GM21423 (cell line): ENCODE results near the gene PAF1.
"Not testable (repeated sequence)": the region's sequence is repeated elsewhere in the genome, so short reads cannot be mapped to it uniquely, and the experiment has no call there.

Experiments used
- ATAC-seq: cut with Tn5 transposase; IDR thresholded peaks from one replicate; pipeline ENCODE4 v1.9.1; 2021; ENCODE audit warnings: mild to moderate bottlenecking, moderate library complexity; ENCODE audit not compliant: unreplicated experiment

PAF1 gene

DNA sequence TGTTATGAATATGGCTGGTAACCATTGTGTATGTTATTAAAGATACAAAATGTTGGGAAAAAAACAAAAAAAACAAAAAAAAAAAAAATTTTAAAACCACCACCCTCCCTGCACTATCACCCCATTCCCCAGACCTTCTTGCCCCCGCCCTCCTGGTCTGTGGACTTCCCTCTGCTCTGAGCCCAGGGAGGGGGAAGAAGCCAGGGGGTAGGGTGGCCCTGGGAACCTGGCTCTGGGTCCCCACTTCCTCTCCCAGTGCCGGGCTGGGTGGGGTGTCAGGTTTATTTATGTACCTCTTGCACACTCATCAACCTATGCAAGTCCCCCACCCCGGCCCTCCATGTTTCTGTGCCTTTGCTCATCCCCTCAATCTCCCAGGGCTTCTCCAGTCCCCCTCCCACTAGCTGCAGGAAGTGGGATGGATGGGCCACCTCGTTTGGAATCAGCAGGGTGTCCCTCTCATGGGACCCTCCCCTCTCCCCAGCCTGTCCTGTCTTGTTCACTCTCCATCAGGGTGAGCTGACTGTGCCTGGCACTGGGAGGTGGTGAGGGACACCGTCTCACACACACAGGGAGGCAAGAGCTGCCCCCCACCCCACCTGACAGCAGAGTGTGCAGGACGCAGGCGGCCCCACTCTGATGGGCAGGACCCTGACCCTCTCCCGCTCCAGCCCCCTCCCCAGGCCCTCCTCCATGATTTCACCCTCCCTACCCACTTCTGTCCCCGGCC lies 5.9 kb downstream of the PAF1 start:
- ATAC-seq: no peak

- ATAC-seq: no peak
Observed at GRCh38 chr19:39382991-39383828, 7.7 kb downstream of the PAF1 start.

DNA sequence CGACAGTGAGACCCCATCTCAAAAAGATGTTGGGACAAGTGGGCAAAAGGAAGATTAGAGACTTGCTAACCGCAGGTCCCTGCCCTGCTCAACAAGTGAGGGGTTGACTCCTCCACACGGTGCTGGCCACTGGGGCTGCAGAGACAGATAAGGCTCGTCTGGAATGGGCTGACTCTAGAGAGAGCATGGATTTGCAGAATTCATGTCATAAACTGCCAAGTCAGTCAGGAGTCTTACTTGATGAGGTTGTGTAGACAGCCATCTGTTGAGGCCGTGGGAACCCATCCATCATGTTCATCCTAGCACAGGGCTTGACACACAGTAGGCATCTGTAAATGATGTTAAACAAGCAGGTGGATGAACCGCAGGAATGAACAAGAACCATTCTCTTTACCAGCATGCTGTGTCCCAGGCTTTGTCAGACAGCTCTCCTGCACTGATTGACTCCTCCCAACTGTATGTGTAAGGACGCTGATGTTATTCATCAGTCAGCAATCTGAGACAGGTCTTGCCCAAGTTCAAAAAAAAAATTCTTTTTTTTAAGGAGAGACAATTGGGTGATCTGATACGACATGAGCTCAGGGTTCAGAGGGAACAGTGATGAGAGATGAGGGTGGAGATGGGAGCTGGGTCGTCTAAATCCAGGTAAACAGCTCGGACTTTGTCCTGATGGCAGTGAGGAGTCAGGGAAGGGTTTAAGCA lies 8.8 kb downstream of the PAF1 start:
- ATAC-seq: no peak

GRCh38 chr19:39380521-39381502 lies 10.1 kb downstream of the PAF1 start:
- no peak for ATAC-seq

- ATAC-seq: no peak
Observed at GRCh38 chr19:39379865-39380396, 11.0 kb downstream of the PAF1 start.

- not testable (repeated sequence) for ATAC-seq
Observed at GRCh38 chr19:39379366-39379765, 11.5 kb downstream of the PAF1 start.

DNA sequence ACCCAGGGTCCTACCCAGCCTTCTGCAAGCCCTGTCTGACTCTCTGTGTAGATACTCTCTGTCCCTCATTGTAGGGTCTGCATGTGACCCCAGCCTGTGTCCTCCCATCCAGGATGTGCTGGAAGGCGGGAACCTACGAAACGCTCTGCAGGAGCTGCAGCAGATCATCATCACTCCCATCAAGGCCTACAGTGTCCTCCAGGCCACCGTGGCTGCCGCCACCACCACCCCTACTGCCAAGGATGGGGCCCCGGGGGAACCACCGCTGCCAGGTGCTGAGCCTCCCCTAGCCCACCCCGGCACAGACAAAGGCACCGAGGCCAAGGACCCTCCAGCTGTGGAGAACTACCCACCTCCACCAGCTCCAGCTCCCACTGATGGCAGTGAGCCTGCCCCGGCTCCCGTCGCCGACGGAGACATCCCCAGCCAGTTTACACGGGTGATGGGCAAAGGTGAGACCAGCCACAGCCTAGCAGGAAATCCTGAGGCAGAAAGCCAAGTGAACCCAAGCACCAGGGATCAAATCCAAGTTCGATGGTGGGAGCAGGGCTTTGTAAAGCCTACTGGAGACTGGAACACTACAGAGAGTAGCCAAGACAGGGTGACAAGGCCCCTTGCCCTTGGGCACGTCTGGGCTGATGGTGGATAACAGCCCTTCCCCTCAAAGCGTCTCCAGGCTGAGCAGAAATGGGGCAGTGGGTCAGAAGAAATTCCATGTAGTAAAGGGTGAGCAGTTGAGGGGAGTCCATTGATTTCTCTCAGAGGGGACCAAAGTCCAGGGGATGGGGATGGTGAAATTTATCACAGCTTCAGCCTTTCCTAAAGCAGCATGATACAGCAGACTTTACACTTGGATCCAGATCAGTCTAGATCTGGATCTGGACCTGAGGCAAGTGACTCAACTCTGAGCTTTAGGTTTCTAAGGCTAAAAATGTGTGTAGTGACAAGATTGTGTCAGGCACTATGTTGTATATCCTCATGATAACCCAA lies 13.2 kb downstream of the PAF1 start:
- ATAC-seq: no peak

GRCh38 chr19:39375929-39376328 lies 15.0 kb downstream of the PAF1 start:
- no peak for ATAC-seq

DNA sequence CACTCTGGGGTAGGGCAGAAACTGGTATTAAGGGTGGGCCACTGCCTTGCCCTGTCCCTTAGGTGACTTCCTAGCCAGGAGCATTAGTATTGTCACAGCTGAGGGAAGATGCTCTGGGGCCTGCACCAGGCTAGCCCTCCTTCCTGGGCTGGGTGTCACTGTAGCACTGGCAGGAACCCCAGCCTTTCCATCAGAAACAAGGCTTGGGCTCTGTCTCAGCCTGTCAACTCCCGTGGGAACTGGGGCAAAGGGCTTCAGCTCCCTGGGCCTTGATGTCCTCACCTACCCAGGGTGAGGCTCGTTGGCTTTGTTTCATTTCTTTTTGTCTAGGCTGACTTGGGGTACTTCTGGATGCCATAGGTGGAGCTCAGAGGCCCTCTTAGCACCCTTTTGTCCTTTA lies 18.0 kb downstream of the PAF1 start:
- no peak for ATAC-seq

GRCh38 chr19:39372047-39372802 lies 18.7 kb downstream of the PAF1 start:
- ATAC-seq: no peak

- ATAC-seq: no peak
Observed at GRCh38 chr19:39370735-39371134, 20.2 kb downstream of the PAF1 start.

GRCh38 chr19:39369200-39369599 lies 21.7 kb downstream of the PAF1 start:
- no peak for ATAC-seq

DNA sequence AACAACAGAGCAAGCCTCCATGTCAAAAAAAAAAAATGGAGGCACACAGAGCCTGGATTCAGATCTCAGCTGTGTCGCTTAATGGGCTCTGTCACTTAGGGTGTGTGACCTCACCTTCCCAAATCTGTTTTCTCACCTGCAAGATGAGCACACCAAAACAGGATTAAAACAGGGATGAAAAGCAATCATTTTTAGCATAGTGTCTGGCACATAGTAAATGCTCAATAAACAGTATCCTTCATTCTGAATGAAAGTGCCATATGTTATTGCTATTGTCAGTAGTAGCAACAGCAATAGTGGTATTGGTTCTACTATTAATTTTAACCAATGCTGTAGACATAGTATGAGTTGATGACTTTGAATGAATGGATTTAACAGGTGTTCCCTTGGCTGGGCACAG lies 25.4 kb downstream of the PAF1 start:
- ATAC-seq: no peak

- no peak for ATAC-seq
Observed at GRCh38 chr19:39363901-39364457, 26.9 kb downstream of the PAF1 start.

GRCh38 chr19:39362682-39363657 lies 27.9 kb downstream of the PAF1 start:
- no peak for ATAC-seq

DNA sequence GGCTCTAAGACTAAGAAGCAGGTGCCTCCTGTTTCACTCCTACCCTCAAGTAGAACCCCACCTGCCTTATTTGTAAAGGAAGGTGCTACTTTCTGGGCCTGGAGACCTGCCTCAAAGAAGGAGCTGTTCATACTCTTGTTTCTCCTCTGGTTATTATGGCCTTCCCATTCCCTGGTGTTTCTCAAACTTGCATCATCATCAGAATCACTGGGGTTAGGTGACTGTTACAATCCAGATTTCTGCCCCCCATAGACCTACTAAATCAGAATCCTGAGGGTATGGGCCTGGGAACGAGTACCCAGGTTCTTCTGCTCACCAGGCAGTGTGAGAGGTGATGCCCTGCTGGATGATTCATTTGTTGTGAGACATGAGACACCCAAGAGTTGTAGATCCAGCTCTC lies 30.3 kb downstream of the PAF1 start:
- ATAC-seq: no peak

DNA sequence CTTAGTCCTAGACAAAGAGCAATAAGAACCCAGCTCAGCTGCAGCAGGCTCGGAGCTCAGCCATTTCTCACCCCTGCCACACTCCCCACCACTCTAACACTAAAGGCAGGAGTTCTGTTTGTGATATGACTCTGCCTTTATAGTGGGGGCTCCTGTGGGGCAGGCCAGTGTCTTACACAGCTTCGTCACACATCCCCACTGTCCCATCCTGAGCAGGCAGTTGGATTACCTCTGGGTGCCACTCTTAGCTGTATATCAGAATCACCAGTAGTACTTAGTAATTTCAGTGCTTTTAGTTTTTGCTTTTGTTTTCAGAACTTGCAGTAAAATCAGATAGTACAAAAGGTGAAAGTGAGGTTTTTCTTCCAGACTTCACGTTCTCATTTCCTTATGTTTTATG lies 31.9 kb downstream of the PAF1 start:
- ATAC-seq: no peak
